OCI-LY7 (cell line): Measurements from ENCODE around the gene SH2D3A. TPM values are rescaled to one million over a fixed set of nuclear protein-coding genes. Genes with fewer than 3 reads are reported as not detected.

Experiments used
- Bru-seq: library from RNA; stranded (reverse); fragments of 400-500 nt; gene quantifications from one replicate; lab custom pipeline; 2021; lab: Mats Ljungman, UMichigan
- BruChase-seq, 2 experiments: library from RNA; stranded (reverse); fragments of 400-500 nt; gene quantifications; one replicate each; lab custom pipeline; 2021; lab: Mats Ljungman, UMichigan
- BruUV-seq: library from RNA; stranded (reverse); fragments of 400-500 nt; replicated peaks from 2 replicates; lab custom pipeline; 2021; lab: Mats Ljungman, UMichigan
- CTCF ChIA-PET: fragments of 300-600 bp; sonication (Branson Sonifier 250); formaldehyde crosslinking; loops from one replicate; lab custom pipeline; 2022; ENCODE audit warnings: antibody characterized with exemption; ENCODE audit not compliant: unreplicated experiment; lab: Charles Lee
- POLR2A ChIA-PET: fragments of 300-600 bp; sonication (Branson Sonifier 250); formaldehyde crosslinking; loops from one replicate; lab custom pipeline; 2022; ENCODE audit warnings: antibody characterized with exemption; lab: Charles Lee
- DNase-seq: peaks from one replicate; pipeline ENCODE4 v3.0.0-alpha.2; 2015; ENCODE audit warnings: low spot score
- H2AFZ ChIP-seq: fragments of 200-600 bp; sonication (generic), shearing (Covaris generic); 2 replicates; pipeline ENCODE4 v1.6.1; 2014; ENCODE audit warnings: mild to moderate bottlenecking, antibody characterized with exemption, low read length, moderate library complexity
- H3K27ac ChIP-seq: fragments of 200-600 bp; sonication (generic); 2 replicates; pipeline ENCODE4 v1.5.1; 2014; ENCODE audit warnings: mixed run types, low read depth, mild to moderate bottlenecking, moderate library complexity, low read length, inconsistent platforms; ENCODE audit not compliant: poor library complexity, severe bottlenecking
- H3K36me3 ChIP-seq: fragments of 200-600 bp; sonication (generic); 2 replicates; pipeline ENCODE4 v1.6.1; 2014; ENCODE audit warnings: mild to moderate bottlenecking, antibody characterized with exemption, low read length, moderate library complexity, mixed read lengths; ENCODE audit not compliant: insufficient read depth
- H3K4me1 ChIP-seq: fragments of 200-600 bp; sonication (generic); 2 replicates; pipeline ENCODE4 v1.5.1; 2014; ENCODE audit warnings: mild to moderate bottlenecking, low read length; ENCODE audit not compliant: insufficient read depth, poor library complexity, severe bottlenecking
- H3K4me2 ChIP-seq: fragments of 200-600 bp; sonication (generic); 2 replicates; pipeline ENCODE4 v1.6.1; 2014; ENCODE audit warnings: mild to moderate bottlenecking, low read length
- H3K4me3 ChIP-seq: fragments of 200-600 bp; sonication (generic); 2 replicates; pipeline ENCODE4 v1.5.1; 2014; ENCODE audit warnings: mild to moderate bottlenecking, low read depth, low read length; ENCODE audit not compliant: poor library complexity, severe bottlenecking
- H3K79me2 ChIP-seq: fragments of 200-600 bp; sonication (generic); 2 replicates; pipeline ENCODE4 v1.6.1; 2016; ENCODE audit warnings: low read depth, mild to moderate bottlenecking, low read length, moderate library complexity, mixed read lengths; ENCODE audit not compliant: insufficient read depth
- H3K9me2 ChIP-seq: fragments of 200-600 bp; sonication (generic); 2 replicates; pipeline ENCODE4 v1.6.1; 2016; ENCODE audit warnings: mild to moderate bottlenecking, low read length, mixed read lengths; ENCODE audit not compliant: insufficient read depth
- H3K9me3 ChIP-seq: fragments of 200-600 bp; sonication (generic); 2 replicates; pipeline ENCODE4 v1.6.1; 2014; ENCODE audit warnings: mild to moderate bottlenecking, mixed run types, low read length, mixed read lengths
- H4K20me1 ChIP-seq: fragments of 200-600 bp; sonication (generic); 2 replicates; pipeline ENCODE4 v1.6.1; 2014; ENCODE audit warnings: mild to moderate bottlenecking, antibody characterized with exemption, low read length, moderate library complexity, mixed read lengths; ENCODE audit not compliant: insufficient read depth
- CTCF ChIP-seq: fragments of 200-600 bp; sonication (generic); conservative IDR thresholded peaks from 2 replicates; pipeline ENCODE4 v1.5.1; 2014; ENCODE audit warnings: mild to moderate bottlenecking, antibody characterized with exemption, low read length, moderate library complexity, mixed read lengths
- EZH2phosphoT487 ChIP-seq: fragments of 200-600 bp; sonication (generic); IDR thresholded peaks from 2 replicates; pipeline ENCODE4 v1.6.1; 2018; ENCODE audit warnings: low read depth, borderline replicate concordance, mild to moderate bottlenecking, mixed run types, antibody characterized with exemption, low read length, moderate library complexity, mixed read lengths
- intact Hi-C: fragments of 100-400 bp; cut with micrococcal nuclease; formaldehyde crosslinking; loops from one replicate; pipeline ENCODE4 v1.10.0; 2022; ENCODE audit not compliant: unreplicated experiment
- long read RNA-seq: library from polyadenylated mRNA; stranded (forward); transcript quantifications from one replicate; pipeline ENCODE4 v2.0.0, GENCODE V29; 2022
- total RNA-seq, 2 experiments: library from RNA; depleted of rRNA in 1 of 2; stranded (reverse); fragments of >200 nt in 1 of 2; shearing (Covaris generic) in 1 of 2; gene quantifications; 2 replicates each; pipeline ENCODE4 v1.2.3, GENCODE V29; 2014 to 2022

SH2D3A gene
- total RNA-seq (2014; rRNA removed; shearing (Covaris generic)): 7.8 and 8.5 TPM in 2 replicates
- total RNA-seq (2022): 9.8 and 13.3 TPM in 2 replicates
- Bru-seq, nascent RNA: percentile 45 among the genes with signal in this experiment
- BruChase-seq, experiment 1, labeled RNA remaining after a 6-hour chase: percentile 46 among the genes with signal in this experiment
- percentile 45 among the genes with signal in this experiment for BruChase-seq, experiment 2, labeled RNA remaining after a 2-hour chase
- long read RNA-seq, partial matches to known transcripts: 5 of 14 reads
- long read RNA-seq, other reads (novel, unspliced or antisense): 8 of 14 reads

DNA sequence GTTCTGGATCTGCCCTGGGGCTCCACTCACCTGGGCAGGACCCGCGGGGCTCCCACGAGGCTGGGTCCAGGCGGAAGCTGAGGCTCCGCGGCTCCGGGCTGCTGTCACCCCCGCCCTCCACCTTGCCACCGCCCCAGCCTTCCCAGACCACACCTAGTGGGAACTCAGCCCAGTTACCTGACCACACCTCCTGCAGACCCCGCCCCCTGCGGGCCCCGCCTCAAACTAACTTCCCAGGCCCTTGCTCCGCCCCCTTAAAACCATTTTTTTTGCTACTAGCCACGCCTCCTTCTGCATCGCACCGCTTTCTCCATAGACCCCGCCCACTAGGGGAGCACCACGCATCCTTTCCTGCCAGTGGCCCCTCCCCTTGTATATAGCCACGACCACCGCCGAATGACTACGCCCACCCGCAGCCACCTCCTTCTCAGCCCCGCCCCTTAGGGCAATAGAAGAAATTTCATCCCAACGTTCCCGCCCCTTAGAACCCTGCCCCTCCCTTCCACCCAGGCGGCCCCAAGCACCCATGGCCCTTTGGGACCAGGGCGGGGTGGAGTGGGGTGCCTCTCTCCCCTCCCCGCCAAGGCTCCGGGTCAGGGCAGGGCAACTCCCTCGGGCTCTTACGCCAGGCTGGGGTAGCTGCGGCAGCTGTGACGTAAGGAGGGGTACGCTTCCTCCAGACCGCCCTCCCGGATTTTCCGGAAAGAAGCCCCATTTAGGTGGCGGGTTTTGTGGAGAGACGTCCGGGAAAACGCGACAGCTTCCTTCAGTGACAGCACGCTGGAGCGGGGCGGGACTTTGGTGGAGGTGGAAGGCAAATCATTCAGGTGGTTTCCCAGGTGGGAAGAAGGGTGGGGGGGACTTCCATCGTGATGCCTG is at the start of gene SH2D3A:
Gene SH2D3A, minus strand, starts transcription at position 79 of the 879 bp plus-strand sequence. CDS start 3,687 bp downstream, outside the sequence.
- ChIA-PET POLR2A (interaction anchor here (1.3 kb wide), 1 partner anchor 35 kb away, joined by 3 read pairs; no protein-coding TSS in a partner anchor), CTCF (interaction anchor here (0.8 kb wide), 1 partner anchor 36 kb away, joined by 3 read pairs; no protein-coding TSS in a partner anchor)
- TF ChIP-seq EZH2phosphoT487 (no peak), CTCF (no peak)
- H3K4me2 ChIP-seq: peak within 1 kb of the TSS; percentile 84
- no peaks in the 10 kb centered on the region for H3K79me2 ChIP-seq
- intact Hi-C loops: loop anchor here (1.0 kb wide), 1 partner anchor 29 kb away; no protein-coding TSS in a partner anchor
- no TSS peak for BruUV-seq
- peak within 1 kb of the TSS; percentile 75 for H3K4me3 ChIP-seq
- peak within 1 kb of the TSS; percentile 47 for H3K27ac ChIP-seq
- H3K36me3 ChIP-seq: no peaks in the 10 kb centered on the region
- no peaks in the 10 kb centered on the region for H4K20me1 ChIP-seq
- peak; percentile 99 for DNase-seq
- no peaks in the 10 kb centered on the region for H3K9me3 ChIP-seq
- no peaks in the 10 kb centered on the region for H3K9me2 ChIP-seq
- peak within 1 kb of the TSS; percentile 76 for H2AFZ ChIP-seq
- peaks cover 32% of the 10 kb centered on the region for H3K4me1 ChIP-seq

- POLR2A ChIA-PET: interaction anchor here (0.6 to 1.6 kb wide), 2 partner anchors 10 to 50 kb away, joined by 4 to 6 read pairs; no protein-coding TSS in a partner anchor
- H4K20me1 ChIP-seq: no peaks in the 10 kb centered on the region
- H3K9me3 ChIP-seq: peaks cover 2% of the 10 kb centered on the region
- peaks cover 68% of the 10 kb centered on the region for H3K36me3 ChIP-seq
- BruUV-seq: no TSS peak
- no peak overlapping the region for H3K4me3 ChIP-seq
- H3K79me2 ChIP-seq: peaks cover 90% of the 10 kb centered on the region
- H2AFZ ChIP-seq: no peak overlapping the region
- DNase-seq: no peak
- CTCF ChIA-PET: interaction anchor here (0.6 kb wide), 1 partner anchor 71 kb away, joined by 3 read pairs; no protein-coding TSS in a partner anchor
- TF ChIP-seq CTCF: no peak
- TF ChIP-seq EZH2phosphoT487: no peak
- no peak overlapping the region for H3K27ac ChIP-seq
- no peaks in the 10 kb centered on the region for H3K9me2 ChIP-seq
- peaks cover 7% of the 10 kb centered on the region for H3K4me1 ChIP-seq
- intact Hi-C loops: no loop called here
- no peak overlapping the region for H3K4me2 ChIP-seq
Observed at GRCh38 chr19:6813659-6814058, 46.4 kb upstream of the SH2D3A start.
